HUES48 (cell line): ENCODE data around the gene SALL4.
"Not testable (repeated sequence)": the region's sequence is repeated elsewhere in the genome, so short reads cannot be mapped to it uniquely, and the experiment has no call there.

Experiments
- H3K27ac ChIP-seq: one replicate; pipeline ENCODE4 v1.7.0; 2013; ENCODE audit warnings: low read depth, low read length, inconsistent platforms
- H3K27me3 ChIP-seq: 2 replicates; pipeline ENCODE4 v1.6.1; 2013; ENCODE audit warnings: mild to moderate bottlenecking, low read length; ENCODE audit not compliant: control insufficient read depth, insufficient read depth
- H3K36me3 ChIP-seq: 2 replicates; pipeline ENCODE4 v1.6.1; 2013; ENCODE audit warnings: low read length; ENCODE audit not compliant: control insufficient read depth, insufficient read depth
- H3K4me1 ChIP-seq: 2 replicates; pipeline ENCODE4 v1.6.1; 2013; ENCODE audit warnings: mild to moderate bottlenecking, low read length; ENCODE audit not compliant: control insufficient read depth, insufficient read depth
- H3K4me3 ChIP-seq: 2 replicates; pipeline ENCODE4 v1.5.1; 2013; ENCODE audit warnings: mild to moderate bottlenecking, low read depth, low read length
- H3K9ac ChIP-seq: 2 replicates; pipeline ENCODE4 v1.6.1; 2013; ENCODE audit warnings: mild to moderate bottlenecking, low read depth, low read length, moderate library complexity
- H3K9me3 ChIP-seq: 2 replicates; pipeline ENCODE4 v1.6.1; 2013; ENCODE audit warnings: low read length; ENCODE audit not compliant: control insufficient read depth, insufficient read depth

SALL4 gene

GRCh38 chr20:51749674-51750036 is 52.7 kb downstream of the SALL4 start:
- no peaks in the 10 kb centered on the region for H3K9me3 ChIP-seq
- H3K27ac ChIP-seq: no peak overlapping the region

GRCh38 chr20:51747182-51747911 is 55.0 kb downstream of the SALL4 start:
- Histone ChIP-seq H3K36me3 (no peaks in the 10 kb centered on the region), H3K27ac (no peak overlapping the region), H3K4me3 (no peak overlapping the region), H3K27me3 (no peaks in the 10 kb centered on the region), H3K4me1 (no peaks in the 10 kb centered on the region), H3K9me3 (no peaks in the 10 kb centered on the region), H3K9ac (no peak overlapping the region)

More at GRCh38 chr20:51749674-51750036, 52.7 kb downstream of the SALL4 start:
- H3K27me3 ChIP-seq: no peaks in the 10 kb centered on the region
- H3K4me1 ChIP-seq: no peaks in the 10 kb centered on the region
- no peak overlapping the region for H3K9ac ChIP-seq
- H3K4me3 ChIP-seq: no peak overlapping the region
- no peaks in the 10 kb centered on the region for H3K36me3 ChIP-seq

- no peak overlapping the region for H3K4me3 ChIP-seq
- no peak overlapping the region for H3K9ac ChIP-seq
- no peaks in the 10 kb centered on the region for H3K27me3 ChIP-seq
- H3K36me3 ChIP-seq: no peaks in the 10 kb centered on the region
- H3K9me3 ChIP-seq: no peaks in the 10 kb centered on the region
- H3K27ac ChIP-seq: no peak overlapping the region
- no peaks in the 10 kb centered on the region for H3K4me1 ChIP-seq
Measured at GRCh38 chr20:51745804-51746203, 56.5 kb downstream of the SALL4 start.

GRCh38 chr20:51740838-51741237 is 61.5 kb downstream of the SALL4 start:
- Histone ChIP-seq H3K9ac (no peak overlapping the region), H3K4me1 (no peaks in the 10 kb centered on the region)

GRCh38 chr20:51740308-51740707 is 62.0 kb downstream of the SALL4 start:
- H3K9me3 ChIP-seq, H3K27ac ChIP-seq, H3K4me1 ChIP-seq, H3K36me3 ChIP-seq, H3K27me3 ChIP-seq, H3K9ac ChIP-seq, H3K4me3 ChIP-seq: not testable (repeated sequence)

More at GRCh38 chr20:51740838-51741237, 61.5 kb downstream of the SALL4 start:
- Histone ChIP-seq H3K36me3 (no peaks in the 10 kb centered on the region), H3K27ac (no peak overlapping the region), H3K9me3 (no peaks in the 10 kb centered on the region), H3K4me3 (no peak overlapping the region), H3K27me3 (no peaks in the 10 kb centered on the region)

GRCh38 chr20:51739722-51740249 is 62.5 kb downstream of the SALL4 start:
- Histone ChIP-seq H3K4me1 (no peaks in the 10 kb centered on the region), H3K4me3 (no peak overlapping the region), H3K9ac (no peak overlapping the region), H3K36me3 (no peaks in the 10 kb centered on the region), H3K9me3 (no peaks in the 10 kb centered on the region), H3K27me3 (no peaks in the 10 kb centered on the region), H3K27ac (no peak overlapping the region)

GRCh38 chr20:51738877-51739447 is 63.4 kb downstream of the SALL4 start:
- Histone ChIP-seq H3K4me3 (no peak overlapping the region), H3K9me3 (no peaks in the 10 kb centered on the region), H3K27ac (no peak overlapping the region), H3K27me3 (no peaks in the 10 kb centered on the region), H3K9ac (no peak overlapping the region), H3K36me3 (no peaks in the 10 kb centered on the region), H3K4me1 (no peaks in the 10 kb centered on the region)

GRCh38 chr20:51738261-51738660 is 64.1 kb downstream of the SALL4 start:
- H3K27ac ChIP-seq, H3K4me3 ChIP-seq, H3K27me3 ChIP-seq, H3K36me3 ChIP-seq, H3K4me1 ChIP-seq, H3K9me3 ChIP-seq, H3K9ac ChIP-seq: not testable (repeated sequence)

- Histone ChIP-seq H3K27me3 (no peaks in the 10 kb centered on the region), H3K36me3 (no peaks in the 10 kb centered on the region), H3K9ac (no peak overlapping the region), H3K4me3 (no peak overlapping the region), H3K4me1 (no peaks in the 10 kb centered on the region), H3K9me3 (no peaks in the 10 kb centered on the region), H3K27ac (no peak overlapping the region)
Measured at GRCh38 chr20:51736947-51737346, 65.4 kb downstream of the SALL4 start.

- no peaks in the 10 kb centered on the region for H3K27me3 ChIP-seq
- no peak overlapping the region for H3K4me3 ChIP-seq
- H3K4me1 ChIP-seq: no peaks in the 10 kb centered on the region
- H3K9ac ChIP-seq: no peak overlapping the region
- H3K9me3 ChIP-seq: no peaks in the 10 kb centered on the region
- H3K27ac ChIP-seq: no peak overlapping the region
- no peaks in the 10 kb centered on the region for H3K36me3 ChIP-seq
Measured at GRCh38 chr20:51735728-51736600, 66.4 kb downstream of the SALL4 start.
